HG02798 (cell line): ENCODE measurements around the gene TIMM17B.
"Not testable (repeated sequence)": the region's sequence is repeated elsewhere in the genome, so short reads cannot be mapped to it uniquely, and the experiment has no call there.

ENCODE experiments used
- ATAC-seq: cut with Tn5 transposase; IDR thresholded peaks from one replicate; pipeline ENCODE4 v1.9.1; 2021; ENCODE audit warnings: mild to moderate bottlenecking; ENCODE audit not compliant: unreplicated experiment, poor library complexity

The TIMM17B gene

DNA sequence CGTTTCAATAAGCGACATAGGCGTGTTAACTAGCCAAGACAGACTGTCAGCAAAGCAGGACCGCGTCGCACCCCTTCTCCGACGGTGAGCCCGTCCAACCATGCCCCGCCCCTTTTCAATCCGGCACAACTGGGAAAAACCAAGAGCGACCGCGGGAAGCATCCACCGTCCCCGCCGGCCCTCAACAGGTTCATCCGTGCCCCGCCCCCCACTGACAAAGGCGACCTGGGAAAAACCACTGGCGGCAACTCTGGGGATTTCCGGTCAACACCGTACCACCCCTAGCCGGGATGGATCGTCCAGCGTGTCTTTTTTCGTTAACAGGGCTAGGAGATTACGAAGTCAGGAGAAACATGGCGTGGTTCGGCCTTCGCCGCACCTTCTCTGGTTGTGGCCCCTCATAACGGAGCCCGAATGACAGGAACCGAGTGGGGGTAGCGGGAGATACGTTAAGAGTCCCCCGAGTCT, 377 bp downstream of the TIMM17B start:
- peak; percentile 9 for ATAC-seq

DNA sequence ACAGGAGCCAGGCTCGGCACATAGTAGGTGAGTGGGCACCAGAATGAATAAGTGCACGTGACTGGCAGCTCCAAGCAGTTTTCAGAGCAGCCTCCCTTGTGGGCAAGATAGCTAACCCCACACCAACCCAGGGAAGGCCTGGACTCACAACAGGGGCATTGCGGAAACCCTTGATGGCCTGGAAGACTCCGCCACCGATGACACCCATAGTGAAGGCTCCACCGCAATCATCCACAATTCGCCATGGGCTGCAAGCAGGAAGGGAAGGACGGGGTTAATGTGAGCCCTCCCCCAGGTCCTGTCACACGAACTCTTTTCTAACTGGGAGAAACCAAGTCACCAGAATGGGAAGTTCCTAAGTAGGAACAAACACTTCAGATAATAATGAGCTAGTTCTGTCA, 957 bp downstream of the TIMM17B start:
- ATAC-seq = no peak

- no peak for ATAC-seq
Measured at GRCh38 chrX:48894891-48895290, 2.7 kb downstream of the TIMM17B start.

- no peak for ATAC-seq
Measured at GRCh38 chrX:48893556-48894348, 3.8 kb downstream of the TIMM17B start.

DNA sequence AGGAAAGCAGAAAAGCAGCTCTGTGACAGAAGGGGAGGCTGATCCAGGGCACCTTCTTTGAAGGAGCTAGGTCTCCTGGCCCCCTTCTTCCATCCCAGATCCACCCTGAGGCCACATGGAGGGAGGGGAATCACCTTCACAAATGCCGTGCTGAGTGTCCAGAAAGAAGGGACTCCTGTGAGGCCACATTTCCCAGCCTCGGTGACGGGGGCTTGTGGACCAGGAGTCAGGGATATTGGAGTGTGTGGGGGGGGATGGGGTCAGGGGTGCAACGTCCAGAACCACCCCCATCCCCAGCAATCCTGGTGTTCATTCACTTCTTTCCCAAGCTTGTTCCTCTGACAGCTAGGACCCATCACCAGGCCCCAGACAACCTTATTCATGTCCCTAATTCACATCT, 4.7 kb downstream of the TIMM17B start:
- ATAC-seq = no peak

DNA sequence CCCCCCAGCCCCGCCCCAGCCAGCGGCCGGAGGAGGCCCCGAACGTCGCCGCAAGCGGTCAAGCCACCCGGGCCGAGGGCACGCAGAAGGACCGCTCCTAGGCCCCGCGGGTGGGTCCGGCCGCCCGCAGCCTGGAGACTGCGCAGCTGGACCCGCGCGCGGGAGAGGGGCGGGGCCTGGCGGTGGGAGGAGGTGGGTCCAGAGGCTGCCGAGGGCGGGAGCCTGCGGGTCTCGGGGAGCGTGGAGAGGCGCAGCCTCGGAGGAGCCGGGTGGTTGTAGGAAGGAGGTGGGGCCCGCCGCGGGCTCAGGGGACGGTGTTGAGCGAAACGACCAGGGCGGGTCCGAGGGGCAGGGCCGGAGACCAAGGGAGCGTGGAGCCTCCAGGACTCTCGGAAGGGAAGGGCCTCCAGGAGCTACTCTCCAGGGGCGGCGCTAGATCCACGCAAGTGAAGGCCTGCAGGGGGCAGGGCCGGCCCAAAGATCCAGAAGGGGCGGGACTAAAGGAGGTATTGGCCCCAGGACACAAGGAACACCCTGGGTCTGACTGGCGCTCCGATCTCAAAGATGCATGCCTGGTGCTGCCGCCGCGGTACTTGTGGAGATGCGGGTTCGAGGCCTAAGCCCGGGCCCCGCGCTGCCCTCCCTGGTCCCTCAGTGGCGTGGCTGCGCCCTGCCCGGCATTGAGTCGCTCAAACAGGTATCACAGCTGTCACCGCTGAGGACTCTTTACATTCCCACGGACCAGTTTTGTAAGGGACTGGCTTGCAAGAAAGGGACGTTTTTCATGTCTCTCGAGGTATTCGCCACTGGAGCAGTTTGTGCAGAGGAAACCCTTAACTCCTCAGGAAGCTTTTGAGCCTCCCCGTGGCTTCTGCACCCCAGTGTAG, 5.9 kb downstream of the TIMM17B start:
- peak; percentile 86 for ATAC-seq

DNA sequence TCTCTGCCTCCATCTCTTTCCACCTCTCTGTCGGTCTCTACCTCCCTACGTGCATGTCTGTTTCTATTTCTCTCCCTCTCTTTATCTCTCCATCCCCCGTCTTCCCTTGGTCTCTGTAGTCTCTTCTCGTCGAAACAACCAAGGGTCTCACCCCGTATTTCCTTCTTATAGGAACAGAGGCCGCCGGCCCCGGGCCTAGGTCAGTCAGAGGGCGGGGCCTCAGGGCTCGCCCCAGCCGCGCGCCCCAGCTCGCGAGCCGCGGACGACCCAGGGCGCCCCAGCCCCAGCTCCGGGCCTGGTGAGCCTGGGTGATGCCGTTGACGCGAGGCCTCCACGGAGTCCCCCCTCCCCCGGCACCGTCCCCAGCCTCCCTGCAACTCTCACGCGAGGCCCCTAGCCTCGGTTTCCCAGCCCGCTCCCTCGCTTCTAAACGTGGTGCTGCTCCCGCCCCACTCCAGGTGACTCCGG, 6.6 kb downstream of the TIMM17B start:
- ATAC-seq = peak; percentile 38

- no peak for ATAC-seq
Measured at GRCh38 chrX:48890296-48890925, 7.2 kb downstream of the TIMM17B start.

- ATAC-seq = not testable (repeated sequence)
Measured at GRCh38 chrX:48886586-48886985, 11.0 kb downstream of the TIMM17B start.

GRCh38 chrX:48883729-48884128, 13.8 kb downstream of the TIMM17B start:
- no peak for ATAC-seq

DNA sequence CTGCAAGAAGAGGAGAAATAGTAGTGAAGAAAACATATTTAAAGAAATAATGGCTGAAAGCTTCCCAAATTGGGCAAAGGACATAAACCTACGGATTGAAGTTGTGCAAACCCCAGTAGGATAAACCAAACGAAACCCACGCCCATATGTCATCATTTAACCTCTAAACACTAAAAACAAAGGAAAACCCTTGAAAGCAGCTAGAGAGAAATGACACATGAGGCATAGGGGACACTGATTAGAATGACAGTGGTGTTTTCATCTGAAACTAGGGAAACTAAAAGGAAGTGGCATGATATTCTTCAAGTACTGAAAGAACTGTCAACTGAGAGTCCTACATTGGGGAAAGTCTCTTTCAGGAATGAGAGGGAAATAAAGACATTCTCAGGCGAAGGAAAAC, 20.6 kb downstream of the TIMM17B start:
- ATAC-seq = not testable (repeated sequence)

DNA sequence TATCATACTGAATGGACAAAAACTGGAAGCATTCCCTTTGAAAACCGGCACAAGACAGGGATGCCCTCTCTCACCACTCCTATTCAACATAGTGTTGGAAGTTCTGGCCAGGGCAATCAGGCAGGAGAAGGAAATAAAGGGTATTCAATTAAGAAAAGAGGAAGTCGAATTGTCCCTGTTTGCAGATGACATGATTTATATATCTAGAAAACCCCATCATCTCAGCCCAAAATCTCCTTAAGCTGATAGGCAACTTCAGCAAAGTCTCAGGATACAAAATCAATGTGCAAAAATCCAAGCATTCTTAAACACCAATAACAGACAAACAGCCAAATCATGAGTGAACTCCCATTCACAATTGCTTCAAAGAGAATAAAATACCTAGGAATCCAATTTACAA, 25.6 kb downstream of the TIMM17B start:
- not testable (repeated sequence) for ATAC-seq

DNA sequence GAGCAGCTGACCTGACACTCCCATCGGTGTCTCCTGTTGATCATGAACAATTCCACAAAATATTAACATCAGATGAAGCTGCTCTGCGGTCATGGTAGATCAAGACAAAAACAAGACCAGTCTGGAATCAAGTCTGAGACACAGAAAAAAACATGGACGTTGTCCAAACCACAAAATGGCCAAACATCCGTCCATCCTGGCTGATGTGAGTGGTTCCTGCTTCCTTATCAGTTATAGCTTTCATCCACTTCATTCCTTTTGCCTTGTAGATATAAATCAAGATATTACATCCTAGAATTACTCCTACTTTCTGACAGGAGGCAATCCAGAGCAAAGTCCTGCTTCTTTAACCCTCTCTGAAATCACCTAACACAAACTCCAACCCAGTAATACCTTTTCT, 33.4 kb downstream of the TIMM17B start:
- no peak for ATAC-seq

DNA sequence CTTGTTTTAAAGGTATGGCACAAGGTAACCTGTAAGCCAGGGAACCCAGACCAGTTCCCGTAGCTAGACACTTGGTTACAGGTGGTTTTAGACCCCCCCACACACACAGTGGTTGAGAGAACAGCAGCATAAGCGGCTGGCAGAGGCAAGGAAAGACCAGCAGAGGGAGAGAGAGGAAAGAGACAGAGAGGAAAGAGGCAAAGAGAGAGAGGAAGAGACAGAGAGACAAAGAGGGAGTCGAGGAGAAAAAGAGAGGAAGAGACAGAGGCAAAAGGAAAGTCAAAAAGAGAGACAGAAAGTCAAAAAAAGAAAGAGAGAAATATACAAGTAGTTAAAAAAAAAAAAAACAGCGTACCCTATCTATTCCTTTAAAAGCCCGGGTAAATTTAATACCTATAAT, 42.7 kb downstream of the TIMM17B start:
- no peak for ATAC-seq

GRCh38 chrX:48854121-48854804, 43.3 kb downstream of the TIMM17B start:
- ATAC-seq = not testable (repeated sequence)

- ATAC-seq = not testable (repeated sequence)
Measured at GRCh38 chrX:48853494-48853893, 44.1 kb downstream of the TIMM17B start.

- no peak for ATAC-seq
Measured at GRCh38 chrX:48852857-48853256, 44.7 kb downstream of the TIMM17B start.

- no peak for ATAC-seq
Measured at GRCh38 chrX:48848847-48849246, 48.7 kb downstream of the TIMM17B start.
